CD4-positive, CD25-positive, alpha-beta regulatory T cell (primary cell): ENCODE data around the gene RHEB. TPM values are rescaled to one million over a fixed set of nuclear protein-coding genes. Genes with fewer than 3 reads are reported as not detected.
A peak's percentile ranks its signal among the peaks of the same experiment; 100 is the strongest.
"Not testable (repeated sequence)": the region's sequence is repeated elsewhere in the genome, so short reads cannot be mapped to it uniquely, and the experiment has no call there.

Experiments
- ATAC-seq, 2 donors: fragments of 150-1000 bp; cut with Tn5 transposase; one replicate each; pipeline ENCODE4 v1.10.0; 2021; ENCODE audit warnings: low read depth in 2 of 2, moderate number of reproducible peaks in 2 of 2, moderate library complexity in 1 of 2
- DNase-seq, 3 donors: peaks; one replicate each; pipeline versions ENCODE4 v3.0.0 to v3.0.0-alpha.2; 2012 to 2022; ENCODE audit warnings: mixed read lengths in 1 of 3
- H3K27ac ChIP-seq: one replicate; pipeline ENCODE4 v1.7.0; 2013; ENCODE audit warnings: mild to moderate bottlenecking, low read length; ENCODE audit not compliant: insufficient read depth, poor library complexity, severe bottlenecking
- H3K27me3 ChIP-seq: one replicate; pipeline ENCODE4 v1.7.0; 2013; ENCODE audit warnings: low read length; ENCODE audit not compliant: control insufficient read depth, insufficient read depth
- H3K36me3 ChIP-seq: one replicate; pipeline ENCODE4 v1.7.0; 2013; ENCODE audit warnings: mild to moderate bottlenecking, low read length, moderate library complexity; ENCODE audit not compliant: control insufficient read depth, insufficient read depth
- H3K4me1 ChIP-seq: 2 replicates; pipeline ENCODE4 v1.7.0; 2013; ENCODE audit warnings: mild to moderate bottlenecking, low read length; ENCODE audit not compliant: insufficient read depth, control insufficient read depth, poor library complexity, severe bottlenecking
- H3K4me3 ChIP-seq: one replicate; pipeline ENCODE4 v1.7.0; 2013; ENCODE audit warnings: low read depth, mild to moderate bottlenecking, low read length, moderate library complexity
- H3K9me3 ChIP-seq, 2 experiments: 1 replicate in 1 of 2; 2 replicates in 1 of 2; pipeline ENCODE4 v1.7.0; 2013; ENCODE audit warnings: low read length in 2 of 2, mild to moderate bottlenecking in 1 of 2, moderate library complexity in 1 of 2; ENCODE audit not compliant: control insufficient read depth in 2 of 2
- H3K27ac Mint-ChIP-seq, 3 donors: one replicate each; pipeline ENCODE4 v1.8.0; 2020 to 2022; ENCODE audit warnings: mild to moderate bottlenecking in 3 of 3, mixed read lengths in 3 of 3, moderate library complexity in 2 of 3
- H3K27me3 Mint-ChIP-seq: one replicate; pipeline ENCODE4 v1.8.0; 2022; ENCODE audit warnings: mild to moderate bottlenecking, mixed read lengths
- H3K36me3 Mint-ChIP-seq: one replicate; pipeline ENCODE4 v1.8.0; 2020; ENCODE audit warnings: mixed read lengths
- H3K4me1 Mint-ChIP-seq, 4 donors: one replicate each; pipeline ENCODE4 v1.8.0; 2020 to 2022; ENCODE audit warnings: mixed read lengths in 4 of 4, mild to moderate bottlenecking in 1 of 4
- H3K4me3 Mint-ChIP-seq, 4 donors: one replicate each; pipeline ENCODE4 v1.8.0; 2020 to 2022; ENCODE audit warnings: mild to moderate bottlenecking in 4 of 4, mixed read lengths in 4 of 4, moderate library complexity in 3 of 4
- H3K9me3 Mint-ChIP-seq, 7 donors: one replicate each; pipeline ENCODE4 v1.8.0; 2020 to 2022; ENCODE audit warnings: mixed read lengths in 7 of 7, mild to moderate bottlenecking in 3 of 7, moderate library complexity in 2 of 7
- polyA plus RNA-seq, 4 donors: library from polyadenylated mRNA; unstranded; fragments of 300-500 nt; fragmentation: Illumina TruSeq; gene quantifications; one replicate each; pipeline ENCODE4 v1.2.3, GENCODE V29; 2021
- total RNA-seq: library from RNA; stranded (reverse); gene quantifications from one replicate; pipeline ENCODE4 v1.2.3, GENCODE V29; 2022

Gene RHEB
- total and polyA plus RNA-seq, 5 donors from 2014 or later = 51.3 to 72.6 (median 65.3) TPM

GRCh38 chr7:151524845-151525244 lies 5.2 kb upstream of the RHEB start:
- Histone ChIP-seq H3K9me3 (peaks cover 2 to 3% of the 10 kb centered on the region in 2 experiments), H3K4me1 (peaks cover 7% of the 10 kb centered on the region), H3K27me3 (peaks cover 2% of the 10 kb centered on the region), H3K4me3 (no peak overlapping the region), H3K36me3 (no peaks in the 10 kb centered on the region), H3K27ac (no peak overlapping the region)
- Mint-ChIP-seq H3K27me3 (peaks cover 13% of the 10 kb centered on the region), H3K4me1 (peaks cover 0 to 4% (median 0%) of the 10 kb centered on the region in 4 donors), H3K9me3 (peaks cover 0 to 3% (median 0%) of the 10 kb centered on the region in 7 donors), H3K4me3 (no peak overlapping the region), H3K27ac (no peak overlapping the region), H3K36me3 (no peaks in the 10 kb centered on the region)
- ATAC-seq = no peak
- no peak for DNase-seq

GRCh38 chr7:151524331-151524730 lies 4.6 kb upstream of the RHEB start:
- peaks cover 12% of the 10 kb centered on the region for H3K27me3 Mint-ChIP-seq

GRCh38 chr7:151520419-151521261 lies 945 bp upstream of the RHEB start:
- Histone ChIP-seq H3K36me3 (no peaks in the 10 kb centered on the region), H3K27ac (peak overlapping the region; percentile 90), H3K4me3 (peak overlapping the region; percentile 64), H3K27me3 (no peaks in the 10 kb centered on the region), H3K9me3 (no peaks in the 10 kb centered on the region), H3K4me1 (peaks cover 37% of the 10 kb centered on the region)
- Mint-ChIP-seq H3K4me1 (peaks cover 11 to 33% (median 24%) of the 10 kb centered on the region in 4 donors), H3K36me3 (no peaks in the 10 kb centered on the region), H3K4me3 (peak overlapping the region; percentile 84 to 97 (median 94)), H3K9me3 (peaks cover 0 to 1% (median 0%) of the 10 kb centered on the region in 7 donors), H3K27me3 (peaks cover 12% of the 10 kb centered on the region), H3K27ac (peak overlapping the region in 2 of 3 donors; percentile 98)
- DNase-seq = peak in 2 of 3 donors; percentile 20 to 40
- no peak for ATAC-seq

More at GRCh38 chr7:151524331-151524730, 4.6 kb upstream of the RHEB start:
- no peaks in the 10 kb centered on the region for H3K36me3 ChIP-seq
- no peak overlapping the region for H3K27ac ChIP-seq
- no peaks in the 10 kb centered on the region for H3K9me3 ChIP-seq
- no peak for ATAC-seq
- H3K4me1 ChIP-seq = peaks cover 7% of the 10 kb centered on the region
- H3K4me1 Mint-ChIP-seq = peaks cover 0 to 6% (median 0%) of the 10 kb centered on the region in 4 donors
- H3K4me3 ChIP-seq = no peak overlapping the region
- H3K9me3 Mint-ChIP-seq = peaks cover 0 to 3% (median 0%) of the 10 kb centered on the region in 7 donors
- H3K4me3 Mint-ChIP-seq = no peak overlapping the region
- no peaks in the 10 kb centered on the region for H3K36me3 Mint-ChIP-seq
- no peak for DNase-seq
- H3K27ac Mint-ChIP-seq = no peak overlapping the region
- no peaks in the 10 kb centered on the region for H3K27me3 ChIP-seq

GRCh38 chr7:151518947-151519764 lies 539 bp downstream of the RHEB start:
- H3K4me1 Mint-ChIP-seq = peaks cover 20 to 47% (median 38%) of the 10 kb centered on the region in 4 donors
- H3K4me3 Mint-ChIP-seq = peak overlapping the region; percentile 92 to 97 (median 96)
- ATAC-seq (peak; percentile 62), DNase-seq (peak; percentile 57 to 67 (median 61))
- Histone ChIP-seq H3K4me1 (peaks cover 43% of the 10 kb centered on the region), H3K4me3 (peak overlapping the region; percentile 95), H3K27ac (peak overlapping the region; percentile 90)
- H3K36me3 Mint-ChIP-seq, H3K9me3 Mint-ChIP-seq, H3K9me3 ChIP-seq, H3K27me3 ChIP-seq, H3K36me3 ChIP-seq: not testable (repeated sequence)
- H3K27me3 Mint-ChIP-seq = peaks cover 12% of the 10 kb centered on the region
- peak overlapping the region; percentile 95 to 98 (median 98) for H3K27ac Mint-ChIP-seq

GRCh38 chr7:151518105-151518946 lies 1.4 kb downstream of the RHEB start:
- H3K36me3 Mint-ChIP-seq = no peaks in the 10 kb centered on the region
- peaks cover 0 to 1% (median 0%) of the 10 kb centered on the region in 7 donors for H3K9me3 Mint-ChIP-seq
- peaks cover 9% of the 10 kb centered on the region for H3K27me3 Mint-ChIP-seq
- Histone ChIP-seq H3K9me3 (no peaks in the 10 kb centered on the region), H3K27ac (peak overlapping the region; percentile 90), H3K4me1 (peaks cover 43% of the 10 kb centered on the region), H3K4me3 (peak overlapping the region; percentile 95), H3K27me3 (no peaks in the 10 kb centered on the region), H3K36me3 (no peaks in the 10 kb centered on the region)
- H3K4me1 Mint-ChIP-seq = peaks cover 23 to 55% (median 45%) of the 10 kb centered on the region in 4 donors
- H3K4me3 Mint-ChIP-seq = peak overlapping the region; percentile 92 to 95 (median 94)
- peak overlapping the region; percentile 92 to 95 (median 93) for H3K27ac Mint-ChIP-seq
- ATAC-seq (no peak), DNase-seq (peak; percentile 21 to 77 (median 35))

GRCh38 chr7:151517601-151518104 lies 2.0 kb downstream of the RHEB start:
- Mint-ChIP-seq H3K4me3 (peak overlapping the region; percentile 92 to 95 (median 94)), H3K27ac (peak overlapping the region; percentile 92 to 95 (median 93)), H3K9me3 (peaks cover 0 to 1% (median 0%) of the 10 kb centered on the region in 7 donors), H3K36me3 (no peaks in the 10 kb centered on the region), H3K27me3 (peaks cover 2% of the 10 kb centered on the region), H3K4me1 (peaks cover 23 to 60% (median 49%) of the 10 kb centered on the region in 4 donors)
- Histone ChIP-seq H3K9me3 (no peaks in the 10 kb centered on the region), H3K27me3 (no peaks in the 10 kb centered on the region), H3K27ac (peak overlapping the region; percentile 90), H3K4me3 (peak overlapping the region; percentile 95), H3K4me1 (peaks cover 43% of the 10 kb centered on the region), H3K36me3 (no peaks in the 10 kb centered on the region)
- no peak for ATAC-seq
- DNase-seq = no peak

- no peak for ATAC-seq
- peaks cover 39% of the 10 kb centered on the region for H3K4me1 ChIP-seq
- Mint-ChIP-seq H3K4me1 (peaks cover 32 to 81% (median 65%) of the 10 kb centered on the region in 4 donors), H3K27me3 (no peaks in the 10 kb centered on the region), H3K4me3 (peak overlapping the region; percentile 43 to 92 (median 60)), H3K36me3 (peaks cover 3% of the 10 kb centered on the region), H3K27ac (peak overlapping the region in 2 of 3 donors; percentile 20 to 30), H3K9me3 (peaks cover 0 to 1% (median 0%) of the 10 kb centered on the region in 7 donors)
- no peaks in the 10 kb centered on the region for H3K9me3 ChIP-seq
- peak overlapping the region; percentile 34 for H3K27ac ChIP-seq
- H3K36me3 ChIP-seq = no peaks in the 10 kb centered on the region
- DNase-seq = no peak
- no peaks in the 10 kb centered on the region for H3K27me3 ChIP-seq
- H3K4me3 ChIP-seq = peak overlapping the region; percentile 13
Observed at GRCh38 chr7:151515276-151515565, 4.5 kb downstream of the RHEB start.
